HG03280 (cell line): ENCODE measurements around the gene PIK3R1.

Experiments used
- ATAC-seq: cut with Tn5 transposase; IDR thresholded peaks from one replicate; pipeline ENCODE4 v1.9.1; 2021; ENCODE audit warnings: mild to moderate bottlenecking, moderate library complexity; ENCODE audit not compliant: unreplicated experiment

The PIK3R1 gene

GRCh38 chr5:68215208-68215897 lies at the start of gene PIK3R1:
PIK3R1 (plus strand) TSS chr5:68215756; CDS start chr5:68226676, 10,920 bp downstream.
- ATAC-seq = peak; percentile 83

- ATAC-seq = no peak
Observed at GRCh38 chr5:68167195-68167651, 48.3 kb upstream of the PIK3R1 start.

GRCh38 chr5:68169903-68170302 lies 45.7 kb upstream of the PIK3R1 start:
- ATAC-seq = no peak

- no peak for ATAC-seq
Observed at GRCh38 chr5:68170826-68171558, 44.6 kb upstream of the PIK3R1 start.

- no peak for ATAC-seq
Observed at GRCh38 chr5:68172314-68172713, 43.2 kb upstream of the PIK3R1 start.

GRCh38 chr5:68173007-68173406 lies 42.5 kb upstream of the PIK3R1 start:
- ATAC-seq = no peak

GRCh38 chr5:68176253-68176652 lies 39.3 kb upstream of the PIK3R1 start:
- no peak for ATAC-seq

GRCh38 chr5:68176802-68177479 lies 38.6 kb upstream of the PIK3R1 start:
- no peak for ATAC-seq

- ATAC-seq = no peak
Observed at GRCh38 chr5:68177676-68178075, 37.9 kb upstream of the PIK3R1 start.

- ATAC-seq = no peak
Observed at GRCh38 chr5:68178579-68178978, 37.0 kb upstream of the PIK3R1 start.

- ATAC-seq = no peak
Observed at GRCh38 chr5:68180121-68181038, 35.2 kb upstream of the PIK3R1 start.

- ATAC-seq = no peak
Observed at GRCh38 chr5:68181039-68181599, 34.4 kb upstream of the PIK3R1 start.

- no peak for ATAC-seq
Observed at GRCh38 chr5:68182094-68182493, 33.5 kb upstream of the PIK3R1 start.

- no peak for ATAC-seq
Observed at GRCh38 chr5:68182534-68182933, 33.0 kb upstream of the PIK3R1 start.

GRCh38 chr5:68187268-68188055 lies 28.1 kb upstream of the PIK3R1 start:
- ATAC-seq = no peak

GRCh38 chr5:68189171-68189570 lies 26.4 kb upstream of the PIK3R1 start:
- ATAC-seq = no peak

GRCh38 chr5:68189613-68190012 lies 25.9 kb upstream of the PIK3R1 start:
- no peak for ATAC-seq

GRCh38 chr5:68190619-68191018 lies 24.9 kb upstream of the PIK3R1 start:
- no peak for ATAC-seq

GRCh38 chr5:68191083-68191791 lies 24.3 kb upstream of the PIK3R1 start:
- no peak for ATAC-seq
